ENCODE results near the gene ZSCAN2. TPM values are rescaled to one million over a fixed set of nuclear protein-coding genes. Genes with fewer than 3 reads are reported as not detected.
"Not testable (repeated sequence)": the region's sequence is repeated elsewhere in the genome, so short reads cannot be mapped to it uniquely, and the experiment has no call there.

Gene ZSCAN2
- polyA plus RNA-seq, 2 donors, result 0.71 to 0.81 TPM

- H3K36me3 ChIP-seq (ENCODE audit: control insufficient read depth in 2 of 2, insufficient read depth in 2 of 2, low read length in 1 of 2); H3K9me3 ChIP-seq (ENCODE audit: control insufficient read depth in 2 of 2, insufficient read depth in 1 of 2, low read depth in 1 of 2, low read length in 1 of 2); H3K4me3 ChIP-seq (ENCODE audit: low read depth in 1 of 2, low read length in 2 of 2); H3K4me1 ChIP-seq (ENCODE audit: control insufficient read depth in 2 of 2, insufficient read depth in 2 of 2, low read length in 1 of 2); H3K27me3 ChIP-seq (ENCODE audit: control insufficient read depth in 1 of 2, insufficient read depth in 2 of 2, low read length in 2 of 2): not testable (repeated sequence)
- WGBS, 2 donors, result 52 to 66% methylated on average over 5 to 6 of the region's 7 CpGs
- peak overlapping the region; percentile 67 to 68 for H3K27ac ChIP-seq (ENCODE audit: low read depth in 2 of 2, low read length in 1 of 2)
Measured at GRCh38 chr15:84581676-84582428, 19.0 kb upstream of the ZSCAN2 start.

DNA sequence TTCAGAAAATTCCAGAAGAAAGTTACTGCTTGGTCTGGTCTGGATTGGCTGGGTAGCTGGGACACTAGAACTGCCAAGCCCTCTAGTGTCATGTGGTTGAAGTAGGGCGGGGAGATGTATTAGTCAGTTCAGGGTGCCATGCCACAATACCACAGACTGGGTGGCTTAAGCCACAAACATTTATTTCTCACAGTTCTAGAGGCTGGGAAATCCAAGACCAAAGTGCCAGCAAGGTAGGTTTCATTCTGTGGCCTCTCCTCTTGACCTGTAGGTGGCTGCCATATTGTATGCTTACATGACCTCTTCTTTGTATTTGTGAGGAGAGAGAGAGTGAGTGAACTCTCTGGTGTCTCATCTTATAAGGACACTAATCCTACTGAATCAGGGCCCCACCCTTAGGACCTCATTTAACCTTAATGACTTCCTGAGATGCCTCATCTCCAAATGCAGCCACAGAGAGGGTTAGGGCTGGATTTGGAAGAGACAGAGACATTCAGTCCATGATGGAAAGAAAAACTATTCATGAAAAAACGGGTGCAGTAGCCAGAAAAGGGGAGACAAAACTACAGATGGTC lies 18.1 kb upstream of the ZSCAN2 start:
- peak overlapping the region; percentile 41 to 76 for H3K27ac ChIP-seq (ENCODE audit: low read depth in 2 of 2, low read length in 1 of 2)
- H3K4me1 ChIP-seq (ENCODE audit: control insufficient read depth in 2 of 2, insufficient read depth in 2 of 2, low read length in 1 of 2), result peaks cover 0 to 4% of the 10 kb centered on the region in 2 donors
- no peaks in the 10 kb centered on the region for H3K27me3 ChIP-seq (ENCODE audit: control insufficient read depth in 1 of 2, insufficient read depth in 2 of 2, low read length in 2 of 2)
- no peak overlapping the region for H3K4me3 ChIP-seq (ENCODE audit: low read depth in 1 of 2, low read length in 2 of 2)
- 80 to 86% methylated on average over 2 of the region's 2 CpGs for WGBS, 2 donors
- H3K9me3 ChIP-seq (ENCODE audit: control insufficient read depth in 2 of 2, insufficient read depth in 1 of 2, low read depth in 1 of 2, low read length in 1 of 2), result no peaks in the 10 kb centered on the region
- no peaks in the 10 kb centered on the region for H3K36me3 ChIP-seq (ENCODE audit: control insufficient read depth in 2 of 2, insufficient read depth in 2 of 2, low read length in 1 of 2)

GRCh38 chr15:84583921-84584320 lies 16.9 kb upstream of the ZSCAN2 start:
- not testable (repeated sequence) for H3K27me3 ChIP-seq (ENCODE audit: control insufficient read depth in 1 of 2, insufficient read depth in 2 of 2, low read length in 2 of 2); H3K9me3 ChIP-seq (ENCODE audit: control insufficient read depth in 2 of 2, insufficient read depth in 1 of 2, low read depth in 1 of 2, low read length in 1 of 2); H3K27ac ChIP-seq (ENCODE audit: low read depth in 2 of 2, low read length in 1 of 2); H3K36me3 ChIP-seq (ENCODE audit: control insufficient read depth in 2 of 2, insufficient read depth in 2 of 2, low read length in 1 of 2); H3K4me3 ChIP-seq (ENCODE audit: low read depth in 1 of 2, low read length in 2 of 2); H3K4me1 ChIP-seq (ENCODE audit: control insufficient read depth in 2 of 2, insufficient read depth in 2 of 2, low read length in 1 of 2)
- 22 to 36% methylated on average over 4 of the region's 4 CpGs for WGBS, 2 donors

- Histone ChIP-seq H3K4me3 (ENCODE audit: low read depth in 1 of 2, low read length in 2 of 2) (no peak overlapping the region), H3K27ac (ENCODE audit: low read depth in 2 of 2, low read length in 1 of 2) (peak overlapping the region in 1 of 2 donors; percentile 4)
- 43 to 58% methylated on average over 6 of the region's 6 CpGs for WGBS, 2 donors
Measured at GRCh38 chr15:84586696-84587095, 14.1 kb upstream of the ZSCAN2 start.

GRCh38 chr15:84588053-84588874 lies 12.5 kb upstream of the ZSCAN2 start:
- H3K4me1 ChIP-seq (ENCODE audit: control insufficient read depth in 2 of 2, insufficient read depth in 2 of 2, low read length in 1 of 2), result no peaks in the 10 kb centered on the region
- peak overlapping the region in 1 of 2 donors; percentile 14 for H3K4me3 ChIP-seq (ENCODE audit: low read depth in 1 of 2, low read length in 2 of 2)
- no peaks in the 10 kb centered on the region for H3K9me3 ChIP-seq (ENCODE audit: control insufficient read depth in 2 of 2, insufficient read depth in 1 of 2, low read depth in 1 of 2, low read length in 1 of 2)
- 29 to 31% methylated on average over 24 to 26 of the region's 26 CpGs for WGBS, 2 donors
- no peak overlapping the region for H3K27ac ChIP-seq (ENCODE audit: low read depth in 2 of 2, low read length in 1 of 2)
- no peaks in the 10 kb centered on the region for H3K36me3 ChIP-seq (ENCODE audit: control insufficient read depth in 2 of 2, insufficient read depth in 2 of 2, low read length in 1 of 2)
- no peaks in the 10 kb centered on the region for H3K27me3 ChIP-seq (ENCODE audit: control insufficient read depth in 1 of 2, insufficient read depth in 2 of 2, low read length in 2 of 2)

More at GRCh38 chr15:84586696-84587095, 14.1 kb upstream of the ZSCAN2 start:
- Histone ChIP-seq H3K9me3 (ENCODE audit: control insufficient read depth in 2 of 2, insufficient read depth in 1 of 2, low read depth in 1 of 2, low read length in 1 of 2) (no peaks in the 10 kb centered on the region), H3K4me1 (ENCODE audit: control insufficient read depth in 2 of 2, insufficient read depth in 2 of 2, low read length in 1 of 2) (peaks cover 0 to 2% of the 10 kb centered on the region in 2 donors), H3K36me3 (ENCODE audit: control insufficient read depth in 2 of 2, insufficient read depth in 2 of 2, low read length in 1 of 2) (no peaks in the 10 kb centered on the region), H3K27me3 (ENCODE audit: control insufficient read depth in 1 of 2, insufficient read depth in 2 of 2, low read length in 2 of 2) (no peaks in the 10 kb centered on the region)

- Histone ChIP-seq H3K36me3 (ENCODE audit: control insufficient read depth in 2 of 2, insufficient read depth in 2 of 2, low read length in 1 of 2) (no peaks in the 10 kb centered on the region), H3K4me3 (ENCODE audit: low read depth in 1 of 2, low read length in 2 of 2) (no peak overlapping the region)
- WGBS, 2 donors, result 81 to 95% methylated on average over 2 of the region's 2 CpGs
Measured at GRCh38 chr15:84590406-84590805, 10.4 kb upstream of the ZSCAN2 start.

GRCh38 chr15:84591815-84592214 lies 9.0 kb upstream of the ZSCAN2 start:
- H3K27ac ChIP-seq (ENCODE audit: low read depth in 2 of 2, low read length in 1 of 2), result no peak overlapping the region
- 91 to 98% methylated on average over 1 of the region's 1 CpG for WGBS, 2 donors

More at GRCh38 chr15:84590406-84590805, 10.4 kb upstream of the ZSCAN2 start:
- Histone ChIP-seq H3K27me3 (ENCODE audit: control insufficient read depth in 1 of 2, insufficient read depth in 2 of 2, low read length in 2 of 2) (no peaks in the 10 kb centered on the region), H3K27ac (ENCODE audit: low read depth in 2 of 2, low read length in 1 of 2) (no peak overlapping the region), H3K9me3 (ENCODE audit: control insufficient read depth in 2 of 2, insufficient read depth in 1 of 2, low read depth in 1 of 2, low read length in 1 of 2) (no peaks in the 10 kb centered on the region), H3K4me1 (ENCODE audit: control insufficient read depth in 2 of 2, insufficient read depth in 2 of 2, low read length in 1 of 2) (no peaks in the 10 kb centered on the region)

DNA sequence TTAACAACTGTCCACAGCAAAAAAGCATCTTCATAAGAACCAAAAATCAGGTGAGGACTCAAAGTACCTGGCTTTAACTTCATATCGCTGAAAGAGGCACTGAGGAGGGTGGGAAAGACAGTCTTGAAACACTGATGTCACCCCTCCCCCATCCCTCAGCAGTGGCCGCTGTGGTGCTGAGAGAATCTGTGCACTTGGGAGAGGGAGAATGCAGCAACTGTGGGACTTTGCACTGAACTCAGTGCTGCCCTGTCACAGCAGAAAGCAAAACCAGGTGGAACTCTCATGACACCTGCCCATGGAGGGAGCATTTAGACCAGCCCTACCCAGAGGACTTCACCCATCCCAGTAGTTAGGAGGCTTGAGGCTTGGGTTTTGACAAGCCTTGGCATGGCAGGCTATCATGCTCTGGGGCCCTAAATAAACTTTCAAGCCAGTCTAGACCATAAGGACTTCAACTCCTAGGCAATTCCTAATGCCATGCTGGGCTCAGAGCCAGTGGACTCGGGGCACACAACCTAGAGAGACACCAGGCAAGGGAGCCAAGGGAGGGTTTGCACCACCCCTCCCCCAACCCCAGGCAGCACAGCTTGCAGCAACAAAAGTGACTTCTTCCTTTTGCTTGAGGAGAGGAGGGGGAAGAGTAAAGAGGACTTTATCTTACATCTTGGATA lies 6.1 kb upstream of the ZSCAN2 start:
- 46 to 75% methylated on average over 3 of the region's 3 CpGs for WGBS, 2 donors
- Histone ChIP-seq H3K36me3 (ENCODE audit: control insufficient read depth in 2 of 2, insufficient read depth in 2 of 2, low read length in 1 of 2) (no peaks in the 10 kb centered on the region), H3K4me3 (ENCODE audit: low read depth in 1 of 2, low read length in 2 of 2) (no peak overlapping the region), H3K4me1 (ENCODE audit: control insufficient read depth in 2 of 2, insufficient read depth in 2 of 2, low read length in 1 of 2) (no peaks in the 10 kb centered on the region), H3K9me3 (ENCODE audit: control insufficient read depth in 2 of 2, insufficient read depth in 1 of 2, low read depth in 1 of 2, low read length in 1 of 2) (no peaks in the 10 kb centered on the region), H3K27me3 (ENCODE audit: control insufficient read depth in 1 of 2, insufficient read depth in 2 of 2, low read length in 2 of 2) (no peaks in the 10 kb centered on the region), H3K27ac (ENCODE audit: low read depth in 2 of 2, low read length in 1 of 2) (no peak overlapping the region)

More at GRCh38 chr15:84591815-84592214, 9.0 kb upstream of the ZSCAN2 start:
- Histone ChIP-seq H3K4me3 (ENCODE audit: low read depth in 1 of 2, low read length in 2 of 2) (no peak overlapping the region), H3K27me3 (ENCODE audit: control insufficient read depth in 1 of 2, insufficient read depth in 2 of 2, low read length in 2 of 2) (no peaks in the 10 kb centered on the region), H3K9me3 (ENCODE audit: control insufficient read depth in 2 of 2, insufficient read depth in 1 of 2, low read depth in 1 of 2, low read length in 1 of 2) (no peaks in the 10 kb centered on the region), H3K36me3 (ENCODE audit: control insufficient read depth in 2 of 2, insufficient read depth in 2 of 2, low read length in 1 of 2) (no peaks in the 10 kb centered on the region), H3K4me1 (ENCODE audit: control insufficient read depth in 2 of 2, insufficient read depth in 2 of 2, low read length in 1 of 2) (no peaks in the 10 kb centered on the region)

- Histone ChIP-seq H3K4me3 (ENCODE audit: low read depth in 1 of 2, low read length in 2 of 2) (no peak overlapping the region), H3K4me1 (ENCODE audit: control insufficient read depth in 2 of 2, insufficient read depth in 2 of 2, low read length in 1 of 2) (no peaks in the 10 kb centered on the region), H3K9me3 (ENCODE audit: control insufficient read depth in 2 of 2, insufficient read depth in 1 of 2, low read depth in 1 of 2, low read length in 1 of 2) (no peaks in the 10 kb centered on the region), H3K27me3 (ENCODE audit: control insufficient read depth in 1 of 2, insufficient read depth in 2 of 2, low read length in 2 of 2) (no peaks in the 10 kb centered on the region), H3K36me3 (ENCODE audit: control insufficient read depth in 2 of 2, insufficient read depth in 2 of 2, low read length in 1 of 2) (no peaks in the 10 kb centered on the region), H3K27ac (ENCODE audit: low read depth in 2 of 2, low read length in 1 of 2) (no peak overlapping the region)
- 88 to 95% methylated on average over 2 of the region's 2 CpGs for WGBS, 2 donors
Measured at GRCh38 chr15:84595660-84596059, 5.1 kb upstream of the ZSCAN2 start.
